GM12891 (cell line): ENCODE measurements around the gene PCNT.

Source experiments
- PAX5 ChIP-seq: IDR thresholded peaks from 2 replicates; pipeline ENCODE4 v1.6.1; 2011; ENCODE audit warnings: low read length, moderate library complexity, mild to moderate bottlenecking; ENCODE audit not compliant: insufficient read depth, severe bottlenecking
- POLR2A ChIP-seq: IDR thresholded peaks from 2 replicates; pipeline ENCODE4 v1.6.1; 2011; ENCODE audit warnings: low read depth, low read length, control low read depth
- POLR2AphosphoS5 ChIP-seq: IDR thresholded peaks from 2 replicates; pipeline ENCODE4 v1.6.1; 2011; ENCODE audit warnings: low read depth, low read length, control low read depth
- SPI1 ChIP-seq: IDR thresholded peaks from 2 replicates; pipeline ENCODE4 v1.6.1; 2011; ENCODE audit warnings: low read depth, low read length, control low read depth
- TAF1 ChIP-seq: IDR thresholded peaks from 2 replicates; pipeline ENCODE4 v1.6.1; 2011; ENCODE audit warnings: low read depth, low read length, control low read depth

DNA sequence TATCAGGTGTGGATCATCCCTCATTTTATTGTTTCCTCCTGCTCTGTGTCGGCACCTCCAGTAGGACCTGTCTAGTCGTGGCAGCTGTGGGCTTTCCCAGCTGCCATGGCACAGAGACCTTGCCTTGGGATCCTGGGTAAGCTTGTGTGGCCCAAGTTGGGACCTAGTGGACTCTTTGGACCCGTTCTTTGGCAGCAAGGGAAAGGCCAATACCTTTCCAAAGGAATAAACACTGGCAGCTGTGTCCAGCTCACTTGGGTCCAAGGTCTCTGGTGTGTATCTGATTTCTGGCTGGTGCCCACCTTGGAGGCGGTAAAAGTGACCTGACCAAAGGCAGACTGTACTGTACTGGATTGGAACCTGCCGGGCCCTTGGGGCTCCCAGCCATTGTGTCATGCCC is 156.5 kb downstream of the PCNT start:
- TF ChIP-seq POLR2A (no peak), TAF1 (no peak), SPI1 (no peak), POLR2AphosphoS5 (no peak), PAX5 (no peak)
